ENCODE measurements around the gene NUP107. TPM values are rescaled to one million over a fixed set of nuclear protein-coding genes. Genes with fewer than 3 reads are reported as not detected.
"Not testable (repeated sequence)": the region's sequence is repeated elsewhere in the genome, so short reads cannot be mapped to it uniquely, and the experiment has no call there.

NUP107 gene
- polyA plus RNA-seq (ENCODE audit: insufficient read length in 3 of 3): 10 to 100 TPM; 71.0 to 88.5 (median 72.4) TPM
- long read RNA-seq, donor 1, full-length matches to known transcripts: 7 of 7 reads
- long read RNA-seq, donor 1, partial matches to known transcripts: 0 of 7 reads
- long read RNA-seq, donor 1, other reads (novel, unspliced or antisense): 0 of 7 reads
- long read RNA-seq, donor 2, full-length matches to known transcripts: 2 of 7 reads
- long read RNA-seq, donor 2, partial matches to known transcripts: 5 of 7 reads
- long read RNA-seq, donor 2, other reads (novel, unspliced or antisense): 0 of 7 reads
- long read RNA-seq, donor 3, full-length matches to known transcripts: 11 of 18 reads
- long read RNA-seq, donor 3, partial matches to known transcripts: 7 of 18 reads
- long read RNA-seq, donor 3, other reads (novel, unspliced or antisense): 0 of 18 reads
- long read RNA-seq, donor 4, full-length matches to known transcripts: 5 of 19 reads
- long read RNA-seq, donor 4, partial matches to known transcripts: 14 of 19 reads
- long read RNA-seq, donor 4, other reads (novel, unspliced or antisense): 0 of 19 reads
- long read RNA-seq, donor 5: 0 reads
- long read RNA-seq, donor 6, full-length matches to known transcripts: 6 of 6 reads
- long read RNA-seq, donor 6, partial matches to known transcripts: 0 of 6 reads
- long read RNA-seq, donor 6, other reads (novel, unspliced or antisense): 0 of 6 reads
- long read RNA-seq, donor 7, full-length matches to known transcripts: 6 of 21 reads
- long read RNA-seq, donor 7, partial matches to known transcripts: 15 of 21 reads
- long read RNA-seq, donor 7, other reads (novel, unspliced or antisense): 0 of 21 reads
- long read RNA-seq, donor 8, full-length matches to known transcripts: 10 of 18 reads
- long read RNA-seq, donor 8, partial matches to known transcripts: 8 of 18 reads
- long read RNA-seq, donor 8, other reads (novel, unspliced or antisense): 0 of 18 reads
- long read RNA-seq, donor 9, full-length matches to known transcripts: 4 of 4 reads
- long read RNA-seq, donor 9, partial matches to known transcripts: 0 of 4 reads
- long read RNA-seq, donor 9, other reads (novel, unspliced or antisense): 0 of 4 reads
- long read RNA-seq, donor 10, full-length matches to known transcripts: 4 of 20 reads
- long read RNA-seq, donor 10, partial matches to known transcripts: 16 of 20 reads
- long read RNA-seq, donor 10, other reads (novel, unspliced or antisense): 0 of 20 reads
- long read RNA-seq, donor 11, partial matches to known transcripts: 9 of 9 reads
- long read RNA-seq, donor 11, other reads (novel, unspliced or antisense): 0 of 9 reads
- long read RNA-seq, donor 12, full-length matches to known transcripts: 3 of 3 reads
- long read RNA-seq, donor 12, partial matches to known transcripts: 0 of 3 reads
- long read RNA-seq, donor 12, other reads (novel, unspliced or antisense): 0 of 3 reads
- long read RNA-seq, donor 13: 0 reads
- long read RNA-seq, donor 14, full-length matches to known transcripts: 3 of 3 reads
- long read RNA-seq, donor 14, partial matches to known transcripts: 0 of 3 reads
- long read RNA-seq, donor 14, other reads (novel, unspliced or antisense): 0 of 3 reads
- long read RNA-seq, donor 15, full-length matches to known transcripts: 2 of 2 reads
- long read RNA-seq, donor 15, partial matches to known transcripts: 0 of 2 reads
- long read RNA-seq, donor 15, other reads (novel, unspliced or antisense): 0 of 2 reads
- long read RNA-seq, donor 16, full-length matches to known transcripts: 18 of 31 reads
- long read RNA-seq, donor 16, partial matches to known transcripts: 13 of 31 reads
- long read RNA-seq, donor 16, other reads (novel, unspliced or antisense): 0 of 31 reads

DNA sequence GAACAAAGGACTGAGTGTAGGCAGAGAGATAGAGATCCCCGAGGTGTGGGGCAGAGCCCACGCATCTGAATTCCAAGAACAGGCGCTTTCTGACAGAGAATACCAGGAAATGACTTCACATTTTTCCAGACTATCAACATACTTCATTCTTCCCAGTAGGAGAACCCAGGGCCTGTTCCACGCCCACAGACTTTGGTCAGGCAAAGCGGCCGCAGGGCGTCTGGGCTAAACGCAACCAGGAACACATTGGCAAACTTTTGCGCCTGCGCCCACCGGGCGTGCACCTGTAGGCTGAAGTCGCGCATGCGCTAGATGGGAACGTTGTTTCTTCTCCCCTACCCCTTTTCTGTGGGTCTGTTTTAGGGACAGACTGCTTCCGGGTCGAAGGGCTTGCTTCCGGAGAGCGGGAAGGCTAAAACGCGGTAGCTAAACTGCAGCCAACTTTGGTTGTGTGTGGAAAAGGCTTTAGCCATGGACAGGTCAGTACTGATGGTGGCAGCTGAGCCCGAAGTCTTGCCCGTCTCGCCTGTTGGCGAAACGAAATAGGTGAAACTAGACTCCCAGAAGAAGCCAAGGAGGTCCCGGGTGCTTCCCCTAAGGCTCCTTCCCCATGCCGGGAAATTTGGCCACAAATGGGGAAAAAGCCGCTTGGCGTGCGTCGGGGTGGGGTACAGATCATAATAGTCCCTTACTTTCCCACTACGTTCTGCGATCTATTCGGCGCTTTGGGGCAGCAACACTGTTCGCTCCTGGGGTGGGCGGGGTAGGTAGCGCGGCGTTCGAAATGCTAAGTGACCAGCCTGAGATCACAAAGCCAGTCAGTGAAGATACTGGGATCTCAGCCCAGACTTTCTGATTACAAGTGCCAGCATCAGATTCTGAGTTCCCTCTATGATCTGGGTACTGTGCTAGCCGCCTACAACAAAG lies at the start of gene NUP107:
NUP107 (plus strand) TSS at position 384 of the 927 bp plus-strand sequence; CDS start at position 472, 88 bp downstream.
- DNase-seq (ENCODE audit: extremely low read depth in 1 of 11, low read depth in 9 of 11, low spot score in 4 of 11): peak; percentile 95 to 99 (median 97)

DNA sequence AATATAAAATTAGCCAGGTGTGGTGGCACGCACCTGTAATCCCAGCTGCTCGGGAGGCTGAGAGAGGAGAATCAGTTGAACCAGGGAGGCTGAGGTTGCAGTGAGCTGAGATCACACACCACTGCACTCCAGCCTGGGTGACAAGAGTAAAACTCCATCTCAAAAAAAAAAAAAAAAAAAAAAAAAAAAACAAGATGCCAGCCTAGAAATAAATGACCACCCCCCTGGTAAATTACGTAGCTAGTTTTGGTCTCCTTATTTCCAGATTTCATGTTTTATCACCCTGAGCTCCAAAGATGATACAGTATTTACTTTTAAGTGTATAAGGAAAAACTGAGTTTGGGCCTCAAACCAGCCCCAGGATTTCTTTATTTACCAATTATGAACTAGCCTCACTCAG lies 49.3 kb upstream of the NUP107 start:
- DNase-seq (ENCODE audit: extremely low read depth in 1 of 11, low read depth in 9 of 11, low spot score in 4 of 11): not testable (repeated sequence)

DNA sequence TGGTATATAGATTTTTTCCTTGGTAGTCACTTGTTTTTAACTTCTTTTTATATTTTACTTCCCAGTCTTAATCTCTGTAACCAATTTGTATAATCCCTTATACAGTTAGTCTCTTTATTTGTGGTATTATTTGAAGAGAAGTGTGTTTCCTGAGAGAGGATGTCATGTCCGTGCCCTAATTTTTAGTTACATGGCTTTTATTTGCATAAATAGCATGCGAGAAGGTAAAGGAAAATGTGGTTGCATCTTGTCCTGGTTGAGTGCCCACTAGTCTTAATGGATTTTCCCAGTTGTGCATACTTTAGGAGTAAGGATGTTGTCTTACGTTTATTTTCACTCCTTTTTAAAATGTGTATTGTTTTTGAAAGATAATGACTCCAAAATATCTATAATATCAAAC lies 48.6 kb upstream of the NUP107 start:
- no peak for DNase-seq (ENCODE audit: extremely low read depth in 1 of 11, low read depth in 9 of 11, low spot score in 4 of 11)

DNA sequence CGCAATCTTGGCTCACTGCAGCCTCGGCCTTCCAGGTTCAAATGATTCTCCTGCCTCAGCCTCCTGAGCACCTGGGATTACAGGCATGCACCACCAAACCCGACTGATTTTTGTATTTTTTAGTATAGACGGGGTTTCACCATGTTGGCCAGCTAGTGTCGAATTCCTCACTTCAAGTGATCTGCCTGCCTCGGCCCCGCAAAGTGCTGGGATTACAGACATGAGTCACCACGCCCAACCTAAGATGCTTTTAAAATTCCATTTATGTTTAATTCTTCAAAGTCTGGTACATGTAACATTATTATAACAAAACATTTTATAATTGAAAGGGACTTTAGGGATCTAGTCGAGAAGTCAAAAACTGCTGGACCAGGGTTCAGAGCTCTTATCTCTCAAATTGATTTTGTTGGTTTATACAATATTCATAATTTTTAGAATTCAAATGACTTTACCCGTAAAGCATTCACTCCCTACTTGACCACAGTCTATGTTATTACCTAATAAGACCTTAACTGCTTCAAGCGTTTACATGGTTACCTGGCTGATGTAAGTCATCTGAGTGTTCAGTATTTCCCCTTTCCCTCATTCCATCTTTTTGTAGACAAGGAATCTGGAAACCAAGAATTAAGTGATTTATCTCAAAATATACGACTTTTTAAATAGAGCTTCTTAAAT lies 47.9 kb upstream of the NUP107 start:
- no peak for DNase-seq (ENCODE audit: extremely low read depth in 1 of 11, low read depth in 9 of 11, low spot score in 4 of 11)

DNA sequence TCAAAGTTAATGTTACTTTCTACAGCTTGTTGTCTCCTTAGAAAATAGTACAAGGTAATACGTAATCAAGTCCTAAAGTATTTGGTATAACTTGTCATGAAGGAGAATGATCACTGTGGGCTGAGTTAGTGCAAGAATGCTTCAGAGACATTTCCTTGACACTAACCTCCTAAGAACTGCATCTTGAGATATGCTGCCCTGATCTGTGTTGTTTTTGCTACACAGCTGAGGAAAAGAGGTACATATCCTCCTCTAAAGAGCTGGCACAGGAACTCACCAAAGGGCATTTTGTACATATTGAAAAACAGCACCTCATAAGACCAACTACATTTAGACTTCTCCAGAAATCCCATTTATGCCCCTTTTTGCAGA lies 47.4 kb upstream of the NUP107 start:
- DNase-seq (ENCODE audit: extremely low read depth in 1 of 11, low read depth in 9 of 11, low spot score in 4 of 11): no peak

DNA sequence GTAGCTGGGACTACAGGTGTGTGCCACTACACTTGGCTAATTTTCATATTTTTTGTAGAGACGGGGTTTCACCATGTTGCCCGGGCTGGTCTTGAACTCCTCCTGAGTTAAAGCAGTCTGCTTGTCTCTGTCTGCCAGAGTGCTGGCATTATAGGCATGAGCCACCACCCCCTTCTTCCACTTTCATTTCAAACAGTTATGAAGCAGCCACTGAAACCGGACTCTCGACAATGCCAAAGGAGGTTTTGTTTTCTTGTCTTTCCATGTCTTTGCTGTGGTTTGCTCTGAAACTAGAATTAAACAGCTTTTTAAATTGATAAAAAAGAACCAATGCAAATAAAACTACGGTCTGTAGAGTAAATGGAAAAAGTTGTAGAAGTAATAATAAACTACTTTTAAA lies 45.6 kb upstream of the NUP107 start:
- DNase-seq (ENCODE audit: extremely low read depth in 1 of 11, low read depth in 9 of 11, low spot score in 4 of 11): peak in 1 of 11 donors; percentile 14

DNA sequence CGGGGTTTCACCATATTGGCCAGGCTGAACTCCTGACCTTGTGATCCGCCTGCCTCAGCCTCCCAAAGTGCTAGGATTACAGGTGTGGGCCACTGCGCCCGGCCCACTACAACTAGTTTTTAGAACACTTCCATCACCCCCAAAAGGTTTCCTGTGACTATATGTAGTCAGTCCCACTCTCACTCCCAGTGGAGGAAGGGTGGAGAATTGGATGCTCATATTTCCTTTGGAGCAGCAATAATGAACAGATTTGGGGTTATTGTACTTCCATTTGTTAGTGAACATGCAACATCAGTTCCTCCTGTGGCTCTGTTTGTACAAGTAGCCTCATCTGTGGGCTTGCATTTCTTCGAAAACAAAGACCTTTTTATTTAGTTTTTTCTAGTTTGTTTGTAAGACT lies 40.3 kb upstream of the NUP107 start:
- no peak for DNase-seq (ENCODE audit: extremely low read depth in 1 of 11, low read depth in 9 of 11, low spot score in 4 of 11)

DNA sequence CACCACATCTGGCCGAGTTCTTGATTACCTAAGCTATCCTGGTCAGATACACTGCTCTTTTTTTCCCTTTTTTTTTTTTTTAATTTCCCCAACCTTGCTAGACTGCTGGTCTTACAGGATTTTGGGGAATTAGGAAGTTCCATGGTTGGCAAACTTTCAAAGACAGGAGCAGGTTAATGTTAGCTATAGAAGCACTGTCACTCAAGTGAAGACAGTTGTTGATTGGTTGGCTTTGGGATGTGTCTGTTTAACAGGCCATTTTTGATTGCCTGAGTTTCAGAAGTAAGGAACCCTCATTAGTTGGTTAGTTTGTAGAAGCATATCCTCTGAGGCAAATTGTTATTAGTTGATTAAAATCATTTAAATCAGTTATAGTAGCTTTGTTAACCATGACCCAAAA lies 39.3 kb upstream of the NUP107 start:
- no peak for DNase-seq (ENCODE audit: extremely low read depth in 1 of 11, low read depth in 9 of 11, low spot score in 4 of 11)

DNA sequence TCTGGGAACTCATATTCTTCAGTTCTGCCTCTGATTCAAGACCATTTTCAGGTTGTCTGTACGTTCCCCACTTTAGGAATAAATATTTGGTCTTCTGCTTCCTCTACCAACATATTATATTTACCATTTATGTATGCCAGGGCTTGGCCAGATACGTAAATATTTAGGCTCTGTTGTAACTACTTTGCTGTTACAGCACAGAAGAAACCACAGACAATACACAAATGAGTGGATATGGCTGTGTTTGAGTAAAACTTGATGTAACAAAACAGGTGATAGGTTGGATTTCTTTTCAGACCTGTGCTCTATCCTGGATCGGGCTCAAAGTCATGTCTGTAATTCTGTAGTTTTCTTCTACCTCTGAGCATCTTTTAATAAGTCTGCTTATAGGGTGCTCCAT lies 38.6 kb upstream of the NUP107 start:
- DNase-seq (ENCODE audit: extremely low read depth in 1 of 11, low read depth in 9 of 11, low spot score in 4 of 11): no peak

DNA sequence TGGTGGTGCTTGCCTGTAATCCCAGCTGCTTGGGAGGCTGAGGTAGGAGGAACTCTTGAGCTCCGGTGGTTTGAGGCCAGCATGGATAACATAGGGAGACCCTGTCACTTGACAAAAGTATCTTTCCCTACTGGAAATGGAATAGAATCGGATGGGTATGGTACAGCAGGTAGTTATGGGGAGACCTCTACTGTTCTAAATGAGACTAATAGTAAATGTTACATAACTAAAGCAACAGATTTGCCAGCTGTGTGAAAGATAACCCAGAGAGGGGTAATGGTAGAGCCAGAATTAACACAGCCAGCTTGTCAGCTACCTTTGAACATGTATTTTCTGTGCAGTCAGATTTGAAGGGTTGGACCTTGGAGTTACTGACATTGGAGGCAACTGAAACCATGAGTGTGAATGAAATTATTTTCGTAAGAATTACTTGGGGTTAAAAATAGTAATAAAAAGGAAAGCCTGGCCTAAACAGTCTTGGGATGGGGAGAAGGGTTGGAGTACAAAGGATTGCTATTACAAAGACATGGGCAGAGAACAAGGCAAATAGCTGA lies 21.7 kb upstream of the NUP107 start:
- no peak for DNase-seq (ENCODE audit: extremely low read depth in 1 of 11, low read depth in 9 of 11, low spot score in 4 of 11)

DNA sequence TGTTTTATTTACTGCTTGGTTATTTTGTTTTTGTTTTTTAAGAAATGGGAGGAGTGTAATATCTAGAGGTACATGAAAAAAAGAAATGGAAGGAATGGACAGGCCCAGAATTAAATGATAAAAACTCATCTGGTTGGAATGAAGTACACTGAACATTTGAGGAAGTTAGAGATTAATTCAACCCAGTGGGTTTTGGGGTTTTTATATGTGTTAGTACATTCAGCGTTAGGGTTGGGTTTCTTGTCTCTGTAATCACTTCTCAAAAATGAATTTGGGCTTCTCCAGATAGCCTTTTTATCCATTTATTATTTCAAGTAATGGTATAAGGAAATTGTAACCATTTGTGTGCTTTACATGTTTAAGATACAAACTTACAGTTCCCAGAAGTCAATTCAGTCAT lies 19.5 kb upstream of the NUP107 start:
- DNase-seq (ENCODE audit: extremely low read depth in 1 of 11, low read depth in 9 of 11, low spot score in 4 of 11): no peak

DNA sequence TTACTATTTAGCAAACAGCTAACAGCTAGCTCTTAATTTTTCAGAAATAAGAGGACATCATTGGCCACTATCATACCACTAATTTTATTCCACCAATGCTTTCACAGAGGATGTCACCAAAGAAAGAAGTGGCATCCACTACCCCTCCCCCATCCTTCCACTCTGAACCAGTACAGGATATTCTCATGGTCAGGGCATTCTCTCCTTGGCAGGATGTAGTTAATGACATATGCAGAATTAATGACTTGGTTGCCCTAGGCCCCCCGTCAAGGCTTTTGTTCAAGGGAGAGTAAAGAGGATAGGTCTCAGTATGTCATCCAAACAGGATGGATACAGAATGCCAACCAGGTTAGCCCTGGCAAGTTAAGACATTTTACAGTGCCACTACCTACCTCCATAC lies 18.9 kb upstream of the NUP107 start:
- no peak for DNase-seq (ENCODE audit: extremely low read depth in 1 of 11, low read depth in 9 of 11, low spot score in 4 of 11)

DNA sequence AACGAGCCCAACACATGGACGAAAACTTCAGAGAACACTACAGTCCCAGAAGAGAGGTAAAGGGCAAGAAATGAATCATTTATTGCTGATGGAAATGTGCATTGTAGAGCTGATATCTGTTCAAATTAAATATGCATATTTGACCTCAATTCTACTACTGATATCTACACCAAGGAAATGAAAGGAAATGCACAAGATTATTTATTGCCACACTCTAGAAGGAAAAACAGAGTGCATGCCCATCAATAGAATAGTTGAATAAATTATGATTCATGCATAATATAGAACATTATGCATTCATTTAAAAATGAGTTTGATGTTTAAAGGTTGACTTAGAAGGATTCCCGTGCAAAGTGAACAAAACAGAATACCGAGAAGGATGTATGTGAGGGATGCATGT lies 15.6 kb upstream of the NUP107 start:
- no peak for DNase-seq (ENCODE audit: extremely low read depth in 1 of 11, low read depth in 9 of 11, low spot score in 4 of 11)

DNA sequence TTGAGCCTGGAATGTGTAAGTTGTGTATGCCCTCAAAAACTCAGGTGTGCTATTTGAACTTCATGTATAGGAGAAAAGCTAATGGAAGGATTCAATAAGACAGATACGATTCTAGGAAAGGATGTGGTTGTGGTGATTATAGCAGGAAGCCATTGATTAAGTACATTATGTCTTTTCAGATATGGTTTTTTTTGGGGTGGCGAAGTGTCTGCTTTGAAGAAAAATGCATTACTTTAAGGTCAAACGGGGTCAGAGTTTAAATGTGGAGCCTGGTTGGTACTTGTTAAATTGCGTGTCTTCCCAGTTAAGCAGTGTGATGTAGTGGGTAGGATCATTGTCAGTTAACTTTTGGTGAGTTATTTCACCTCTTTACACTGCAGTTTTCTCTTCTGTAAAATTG lies 13.0 kb upstream of the NUP107 start:
- DNase-seq (ENCODE audit: extremely low read depth in 1 of 11, low read depth in 9 of 11, low spot score in 4 of 11): no peak

DNA sequence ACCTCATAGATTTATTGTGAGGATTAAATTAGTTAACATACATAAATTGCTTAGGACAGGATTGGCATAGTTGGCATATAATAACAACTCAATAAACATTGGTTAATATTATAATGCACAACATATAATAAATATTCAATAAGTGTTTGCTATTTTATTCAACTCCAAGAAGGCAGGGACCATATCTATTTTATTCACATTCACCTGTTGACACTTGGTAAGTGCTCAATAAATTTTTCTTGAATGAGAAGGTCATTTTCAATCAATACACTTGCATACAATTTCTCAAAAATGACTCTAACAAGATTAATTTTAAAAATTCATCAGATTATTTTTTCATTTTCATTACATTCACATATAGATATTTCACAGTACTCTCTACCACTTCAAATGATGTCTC lies 12.4 kb upstream of the NUP107 start:
- DNase-seq (ENCODE audit: extremely low read depth in 1 of 11, low read depth in 9 of 11, low spot score in 4 of 11): no peak

DNA sequence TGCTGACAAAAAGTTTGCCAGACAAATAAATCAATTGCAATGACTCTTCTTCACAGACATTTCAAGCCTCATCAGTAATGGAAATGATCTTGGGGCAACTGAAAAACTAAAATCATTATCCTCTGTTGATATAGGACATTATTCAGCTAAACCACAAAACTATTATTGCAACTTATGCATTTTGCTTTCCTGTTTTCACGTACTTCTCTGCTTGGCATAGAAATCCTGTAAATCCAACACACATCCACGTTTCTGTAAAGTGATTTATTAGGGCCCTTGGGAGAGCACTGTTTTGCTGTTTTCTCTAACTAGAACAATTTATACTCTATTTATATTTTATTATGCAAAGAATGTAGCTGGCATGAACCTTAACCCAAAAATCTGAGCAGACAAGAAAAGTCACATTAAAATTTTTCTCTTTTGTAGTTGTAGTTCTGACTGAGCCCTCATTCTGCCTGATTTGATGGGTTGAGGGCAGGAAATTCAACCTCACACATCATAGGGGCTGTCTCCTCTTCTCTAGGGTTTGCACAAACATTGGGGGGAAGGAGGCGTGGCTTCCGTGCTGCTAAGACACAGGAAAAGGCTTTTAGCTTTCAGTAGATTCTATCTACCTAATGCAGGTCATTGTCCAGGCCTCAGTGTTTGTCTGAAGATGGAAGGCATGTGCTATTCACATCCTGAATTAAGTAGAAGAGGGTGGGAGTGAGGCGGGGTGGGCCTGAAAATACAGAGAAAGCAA lies 11.5 kb upstream of the NUP107 start:
- DNase-seq (ENCODE audit: extremely low read depth in 1 of 11, low read depth in 9 of 11, low spot score in 4 of 11): no peak
